ENCODE results near the gene ZNF575. TPM values are rescaled to one million over a fixed set of nuclear protein-coding genes. Genes with fewer than 3 reads are reported as not detected.

The ZNF575 gene
- total RNA-seq, 1 experiment from 2014 or later, result not detected

DNA sequence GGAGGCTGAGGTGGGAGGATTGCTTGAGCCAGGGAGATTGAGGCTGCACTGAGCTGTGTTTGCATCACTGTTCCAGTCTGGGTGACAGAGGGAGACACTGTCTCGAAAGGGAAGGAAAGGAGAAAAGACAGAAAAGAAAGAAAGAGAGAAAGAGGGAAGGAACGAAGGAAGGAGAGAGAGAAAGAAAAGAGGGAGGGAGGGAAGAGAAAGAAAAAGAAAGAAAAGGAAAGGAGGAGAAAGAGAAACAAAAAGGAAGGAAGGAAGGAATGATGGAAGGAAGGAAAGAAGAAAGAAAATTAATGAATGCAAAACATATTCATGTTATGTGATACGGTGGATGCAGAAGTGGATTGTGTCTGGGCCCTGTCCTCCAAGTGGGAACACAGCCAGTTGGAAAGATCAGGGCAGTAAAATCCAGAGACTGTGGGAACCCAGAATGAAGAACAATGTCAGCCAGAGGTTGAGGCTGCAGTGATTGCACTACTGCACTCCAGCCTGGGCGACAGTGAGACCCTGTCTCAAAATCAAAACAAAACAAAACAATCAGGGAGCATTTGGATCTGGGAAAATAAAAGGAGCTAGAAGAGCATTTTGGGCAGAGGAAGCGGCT lies 34.6 kb upstream of the ZNF575 start:
- no peaks in the 10 kb centered on the region for H3K4me1 ChIP-seq (ENCODE audit: insufficient read depth, low read length)
- H3T11ph ChIP-seq (ENCODE audit: low read length), result no peak overlapping the region
- no peak overlapping the region for H2AFZ ChIP-seq (ENCODE audit: low read length)
- H3K9me3 Mint-ChIP-seq, result no peaks in the 10 kb centered on the region
- peaks cover 7% of the 10 kb centered on the region for H3K27me3 Mint-ChIP-seq (ENCODE audit: low read depth)
- no peak overlapping the region for H4K5ac ChIP-seq (ENCODE audit: insufficient read length, low read depth, low read length)
- no peak overlapping the region for H3K4me2 ChIP-seq (ENCODE audit: insufficient read depth, insufficient read length, low read length)
- H3K18ac ChIP-seq (ENCODE audit: insufficient read length, low read depth, low read length), result no peak overlapping the region
- H2BK12ac ChIP-seq (ENCODE audit: insufficient read length, low read depth, low read length), result no peak overlapping the region
- no peak overlapping the region for H3K9ac ChIP-seq (ENCODE audit: extremely low read depth, insufficient read length, low read length)
- no peak overlapping the region; a peak in 1 of 5 replicates for H3K4me3 Mint-ChIP-seq
- no peak overlapping the region for H3K4ac ChIP-seq (ENCODE audit: low read depth, low read length)
- no peak overlapping the region for H3K27ac Mint-ChIP-seq
- H3K36me3 Mint-ChIP-seq (ENCODE audit: insufficient read depth in 1 of 3, low read depth in 3 of 3), result peaks cover 2 to 11% (median 10%) of the 10 kb centered on the region in 3 experiments; a peak in 6 of 7 replicates
- TF ChIP-seq, protein P1, sequence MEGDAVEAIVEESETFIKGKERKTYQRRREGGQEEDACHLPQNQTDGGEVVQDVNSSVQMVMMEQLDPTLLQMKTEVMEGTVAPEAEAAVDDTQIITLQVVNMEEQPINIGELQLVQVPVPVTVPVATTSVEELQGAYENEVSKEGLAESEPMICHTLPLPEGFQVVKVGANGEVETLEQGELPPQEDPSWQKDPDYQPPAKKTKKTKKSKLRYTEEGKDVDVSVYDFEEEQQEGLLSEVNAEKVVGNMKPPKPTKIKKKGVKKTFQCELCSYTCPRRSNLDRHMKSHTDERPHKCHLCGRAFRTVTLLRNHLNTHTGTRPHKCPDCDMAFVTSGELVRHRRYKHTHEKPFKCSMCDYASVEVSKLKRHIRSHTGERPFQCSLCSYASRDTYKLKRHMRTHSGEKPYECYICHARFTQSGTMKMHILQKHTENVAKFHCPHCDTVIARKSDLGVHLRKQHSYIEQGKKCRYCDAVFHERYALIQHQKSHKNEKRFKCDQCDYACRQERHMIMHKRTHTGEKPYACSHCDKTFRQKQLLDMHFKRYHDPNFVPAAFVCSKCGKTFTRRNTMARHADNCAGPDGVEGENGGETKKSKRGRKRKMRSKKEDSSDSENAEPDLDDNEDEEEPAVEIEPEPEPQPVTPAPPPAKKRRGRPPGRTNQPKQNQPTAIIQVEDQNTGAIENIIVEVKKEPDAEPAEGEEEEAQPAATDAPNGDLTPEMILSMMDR (conservative IDR thresholded peaks at IDR 0.05), result no peak
- H3K23me2 ChIP-seq (ENCODE audit: insufficient read length, low read depth, low read length, poor library complexity, severe bottlenecking), result peaks cover 6% of the 10 kb centered on the region
- H4K8ac ChIP-seq (replicated peaks; ENCODE audit: insufficient read length, low read depth, low read length), result no peak overlapping the region
- H4K91ac ChIP-seq (ENCODE audit: insufficient read length, low read depth, low read length), result no peak overlapping the region
- H2BK15ac ChIP-seq (ENCODE audit: low read depth, low read length), result no peak overlapping the region
- no peak overlapping the region for H3K23ac ChIP-seq (ENCODE audit: insufficient read length, low read depth, low read length)
- no peaks in the 10 kb centered on the region for H3K79me1 ChIP-seq (ENCODE audit: insufficient read depth, low read depth, low read length, poor library complexity, severe bottlenecking)
- H2BK20ac ChIP-seq (ENCODE audit: low read depth, low read length, poor library complexity, severe bottlenecking), result no peak overlapping the region
- WGBS (ENCODE audit: extremely low coverage, insufficient read length, low lambda C conversion rate), result no CpG with 5 or more reads among the region's 5 CpGs
- H3K27me3 ChIP-seq (ENCODE audit: insufficient read depth, low read length), result peaks cover 4% of the 10 kb centered on the region; the same call in 1 of the 2 replicates
- H2BK5ac ChIP-seq (ENCODE audit: insufficient read length, low read length), result no peak overlapping the region
- no peaks in the 10 kb centered on the region for H3K79me2 ChIP-seq (ENCODE audit: insufficient read depth, low read length)
- H2AK5ac ChIP-seq (ENCODE audit: insufficient read length, low read length), result no peak overlapping the region
- H3K9me3 ChIP-seq (ENCODE audit: control insufficient read depth, low read depth, low read length), result no peaks in the 10 kb centered on the region
- H4K20me1 ChIP-seq (ENCODE audit: control insufficient read depth, insufficient read depth, insufficient read length), result no peaks in the 10 kb centered on the region
- no peak overlapping the region for H2BK120ac ChIP-seq (ENCODE audit: low read depth, low read length, poor library complexity, severe bottlenecking)
- H3K27ac ChIP-seq (ENCODE audit: insufficient read length, low read depth, low read length), result no peak overlapping the region
- no peak overlapping the region for H3K56ac ChIP-seq (ENCODE audit: insufficient read length, low read depth, low read length)
- peaks cover 6 to 22% of the 10 kb centered on the region in 2 experiments; a peak in 3 of 4 replicates for H3K4me1 Mint-ChIP-seq
- no peak for DNase-seq
- H3K14ac ChIP-seq (ENCODE audit: insufficient read depth, low read length), result no peak overlapping the region
